Measurements from ENCODE around the gene CYTH2.

CYTH2 gene

DNA sequence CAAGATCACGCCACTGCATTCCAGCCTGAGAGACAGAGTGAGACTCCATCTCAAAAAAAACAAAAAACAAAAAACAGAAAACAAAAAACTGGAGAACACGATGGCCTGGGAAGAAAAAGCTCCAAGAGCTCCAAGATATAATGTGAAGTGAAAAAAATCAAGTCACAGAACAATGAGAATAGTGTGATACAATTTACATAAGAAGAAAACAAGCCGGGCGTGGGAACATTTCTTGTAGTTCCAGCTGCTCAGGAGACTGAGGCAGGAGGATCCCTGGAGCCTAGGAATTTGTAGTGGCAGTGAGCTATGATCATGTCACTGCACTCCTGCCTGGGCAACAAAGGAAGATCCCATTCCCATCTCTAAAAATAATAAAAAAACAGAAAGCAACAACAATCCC is 51.0 kb downstream of the CYTH2 start:
- H3K9me3 ChIP-seq: peaks cover 0 to 13% (median 8%) of the 10 kb centered on the region in 3 donors
- TF ChIP-seq, protein P1, sequence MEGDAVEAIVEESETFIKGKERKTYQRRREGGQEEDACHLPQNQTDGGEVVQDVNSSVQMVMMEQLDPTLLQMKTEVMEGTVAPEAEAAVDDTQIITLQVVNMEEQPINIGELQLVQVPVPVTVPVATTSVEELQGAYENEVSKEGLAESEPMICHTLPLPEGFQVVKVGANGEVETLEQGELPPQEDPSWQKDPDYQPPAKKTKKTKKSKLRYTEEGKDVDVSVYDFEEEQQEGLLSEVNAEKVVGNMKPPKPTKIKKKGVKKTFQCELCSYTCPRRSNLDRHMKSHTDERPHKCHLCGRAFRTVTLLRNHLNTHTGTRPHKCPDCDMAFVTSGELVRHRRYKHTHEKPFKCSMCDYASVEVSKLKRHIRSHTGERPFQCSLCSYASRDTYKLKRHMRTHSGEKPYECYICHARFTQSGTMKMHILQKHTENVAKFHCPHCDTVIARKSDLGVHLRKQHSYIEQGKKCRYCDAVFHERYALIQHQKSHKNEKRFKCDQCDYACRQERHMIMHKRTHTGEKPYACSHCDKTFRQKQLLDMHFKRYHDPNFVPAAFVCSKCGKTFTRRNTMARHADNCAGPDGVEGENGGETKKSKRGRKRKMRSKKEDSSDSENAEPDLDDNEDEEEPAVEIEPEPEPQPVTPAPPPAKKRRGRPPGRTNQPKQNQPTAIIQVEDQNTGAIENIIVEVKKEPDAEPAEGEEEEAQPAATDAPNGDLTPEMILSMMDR (IDR thresholded peaks at IDR 0.05): no peak

DNA sequence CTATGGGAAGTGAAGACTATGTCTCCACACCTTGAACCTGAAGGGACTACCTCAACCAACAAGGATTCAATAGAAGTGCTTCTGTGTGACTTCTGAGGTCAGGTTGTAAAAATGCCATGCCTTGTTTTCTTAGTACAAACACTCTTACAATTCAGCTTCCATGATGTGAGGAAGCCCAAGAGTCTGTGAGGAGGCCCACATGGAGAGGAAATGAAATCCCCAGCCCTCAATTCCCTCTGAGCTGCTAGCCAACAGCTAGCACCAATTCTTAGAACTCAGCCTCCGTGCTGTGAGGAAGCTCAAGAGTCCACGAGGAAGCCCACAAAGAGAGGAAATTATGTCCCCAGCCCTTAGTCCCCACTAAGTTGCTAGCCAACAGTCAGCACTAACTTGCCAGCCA is 55.1 kb downstream of the CYTH2 start:
- no peaks in the 10 kb centered on the region for H3K4me1 ChIP-seq
- no peak for DNase-seq
- no peaks in the 10 kb centered on the region for H3K36me3 ChIP-seq
- H3K9me3 ChIP-seq: peaks cover 4 to 51% (median 28%) of the 10 kb centered on the region in 3 donors
- no peak overlapping the region for H3K4me3 ChIP-seq
- H3K27me3 ChIP-seq: peaks cover 0 to 23% of the 10 kb centered on the region in 2 donors
- TF ChIP-seq, protein P1 (IDR thresholded peaks at IDR 0.05): no peak
- intact Hi-C loops (cut with DNase I; ENCODE audit: low total_unique reads): no loop called here
- no peak overlapping the region for H3K27ac ChIP-seq

More for the DNA sequence above, 51.0 kb downstream of the CYTH2 start:
- Histone ChIP-seq H3K4me3 (no peak overlapping the region), H3K4me1 (no peaks in the 10 kb centered on the region), H3K27ac (no peak overlapping the region), H3K36me3 (no peaks in the 10 kb centered on the region), H3K27me3 (peaks cover 0 to 19% of the 10 kb centered on the region in 2 donors)
- DNase-seq: no peak
- intact Hi-C loops (cut with DNase I; ENCODE audit: low total_unique reads): no loop called here

DNA sequence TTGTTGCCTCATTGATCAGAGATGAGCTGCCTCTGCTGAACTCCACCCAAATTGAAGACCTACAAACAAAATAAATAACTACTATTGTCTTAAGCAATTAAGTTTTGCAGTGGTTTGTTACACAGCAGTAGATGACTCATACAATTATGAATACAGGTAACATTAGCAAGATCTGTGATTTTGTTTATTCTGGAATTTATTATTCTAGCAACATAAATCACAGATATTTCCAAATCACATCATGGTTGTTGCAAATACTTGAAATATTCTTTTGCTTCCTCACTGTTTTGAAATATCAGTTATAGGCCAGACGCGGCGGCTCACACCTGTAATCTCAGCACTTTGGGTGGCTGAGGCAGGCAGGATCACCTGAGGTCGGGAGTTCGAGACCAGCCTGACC is 55.6 kb downstream of the CYTH2 start:
- H3K36me3 ChIP-seq: no peaks in the 10 kb centered on the region
- intact Hi-C loops (cut with DNase I; ENCODE audit: low total_unique reads): no loop called here
- H3K4me1 ChIP-seq: no peaks in the 10 kb centered on the region
- TF ChIP-seq, protein P1 (IDR thresholded peaks at IDR 0.05): no peak
- no peak overlapping the region for H3K4me3 ChIP-seq
- no peak for DNase-seq
- H3K27ac ChIP-seq: no peak overlapping the region
- H3K27me3 ChIP-seq: peaks cover 0 to 25% of the 10 kb centered on the region in 2 donors
- peaks cover 4 to 55% (median 31%) of the 10 kb centered on the region in 3 donors for H3K9me3 ChIP-seq

DNA sequence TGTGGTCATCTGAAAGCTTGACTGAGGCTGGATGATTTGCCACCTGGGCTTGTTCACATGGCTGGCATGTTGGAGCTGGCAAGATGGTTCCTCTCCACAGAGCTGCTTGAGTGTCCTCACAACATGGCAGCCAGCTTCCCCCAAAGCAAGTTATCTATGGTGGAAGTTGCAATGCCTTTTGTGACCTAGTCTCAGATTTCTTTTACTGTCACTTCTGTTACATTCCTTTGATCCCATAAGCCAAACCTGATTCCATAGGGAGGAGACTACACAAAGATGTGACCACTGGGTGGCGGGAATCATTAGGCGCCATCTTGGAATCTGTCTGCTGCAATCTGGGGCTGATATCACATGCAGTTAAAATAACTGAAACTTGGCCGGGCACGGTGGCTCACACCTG is 60.0 kb downstream of the CYTH2 start:
- H3K36me3 ChIP-seq: no peaks in the 10 kb centered on the region
- H3K9me3 ChIP-seq: peaks cover 4 to 51% (median 28%) of the 10 kb centered on the region in 3 donors
- no peak overlapping the region for H3K27ac ChIP-seq
- intact Hi-C loops (cut with DNase I; ENCODE audit: low total_unique reads): no loop called here
- peaks cover 0 to 20% of the 10 kb centered on the region in 2 donors for H3K27me3 ChIP-seq
- TF ChIP-seq, protein P1 (IDR thresholded peaks at IDR 0.05): no peak
- H3K4me1 ChIP-seq: no peaks in the 10 kb centered on the region
- H3K4me3 ChIP-seq: no peak overlapping the region
- DNase-seq: no peak

GRCh38 chr19:48530066-48530720 is 61.0 kb downstream of the CYTH2 start:
- Histone ChIP-seq H3K4me1 (no peaks in the 10 kb centered on the region), H3K9me3 (peaks cover 4 to 42% (median 23%) of the 10 kb centered on the region in 3 donors), H3K4me3 (no peak overlapping the region), H3K36me3 (no peaks in the 10 kb centered on the region), H3K27me3 (peaks cover 0 to 18% of the 10 kb centered on the region in 2 donors), H3K27ac (no peak overlapping the region)
- DNase-seq: no peak
- intact Hi-C loops (cut with DNase I; ENCODE audit: low total_unique reads): no loop called here
- TF ChIP-seq, protein P1 (IDR thresholded peaks at IDR 0.05): no peak
